Fibroblast of upper back skin (primary cell): ENCODE data around the gene APP.

Experiments
- DNase-seq: peaks from one replicate; pipeline ENCODE4 v3.0.0-alpha.2; 2013

The APP gene

DNA sequence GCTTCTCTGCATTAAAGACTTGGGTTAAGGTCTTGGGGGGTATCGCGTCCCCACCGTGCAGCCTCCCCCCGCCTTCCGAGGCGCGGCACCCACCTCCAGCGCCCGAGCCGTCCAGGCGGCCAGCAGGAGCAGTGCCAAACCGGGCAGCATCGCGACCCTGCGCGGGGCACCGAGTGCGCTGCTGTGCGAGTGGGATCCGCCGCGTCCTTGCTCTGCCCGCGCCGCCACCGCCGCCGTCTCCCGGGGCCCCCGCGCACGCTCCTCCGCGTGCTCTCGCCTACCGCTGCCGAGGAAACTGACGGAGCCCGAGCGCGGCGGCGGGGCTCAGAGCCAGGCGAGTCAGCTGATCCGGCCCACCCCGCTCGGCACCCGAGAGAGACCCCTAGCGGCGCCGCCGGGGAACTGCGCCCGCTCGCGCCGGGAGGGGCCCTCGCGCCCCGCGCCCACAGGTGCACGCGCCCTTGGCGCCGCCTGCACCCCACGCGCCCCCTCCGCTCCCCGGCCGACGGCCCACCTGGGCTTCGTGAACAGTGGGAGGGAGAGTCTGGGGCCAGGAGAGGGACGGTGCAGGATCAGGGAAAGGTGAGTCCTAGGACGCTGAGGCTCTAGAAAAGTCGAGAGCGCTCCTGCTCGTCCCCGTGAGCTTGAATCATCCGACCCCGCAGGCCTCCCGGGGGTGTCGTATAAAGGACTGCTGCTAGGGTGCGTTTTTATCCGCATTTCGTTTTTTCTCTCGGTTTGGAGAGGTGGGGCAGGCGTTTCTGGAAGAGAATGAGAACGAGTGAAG lies at the start of gene APP:
Gene APP (minus strand): TSS at position 300 of the 787 bp plus-strand sequence. CDS start 150 bp downstream, at position 150.
- DNase-seq = peak; percentile 74

DNA sequence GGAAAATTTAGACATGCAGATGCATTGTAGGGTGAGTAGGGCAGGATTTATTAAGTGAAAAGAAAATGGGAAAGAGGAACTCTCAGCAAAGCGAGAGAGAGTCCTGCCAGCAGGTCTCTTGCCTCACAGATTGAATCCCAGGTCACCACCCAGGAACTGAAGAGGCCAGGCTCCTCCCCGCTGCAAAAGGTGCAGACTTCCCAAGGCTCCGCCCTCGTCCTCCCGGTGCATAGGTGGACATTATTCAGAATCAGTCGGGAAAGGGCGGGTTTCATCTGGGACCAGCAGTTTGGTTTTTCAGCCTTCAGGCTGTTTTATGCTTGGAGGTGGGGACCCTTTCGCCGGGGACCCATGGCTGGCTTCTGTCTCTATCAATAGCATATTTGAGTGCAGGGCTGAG lies 41.6 kb upstream of the APP start:
- DNase-seq = no peak

DNA sequence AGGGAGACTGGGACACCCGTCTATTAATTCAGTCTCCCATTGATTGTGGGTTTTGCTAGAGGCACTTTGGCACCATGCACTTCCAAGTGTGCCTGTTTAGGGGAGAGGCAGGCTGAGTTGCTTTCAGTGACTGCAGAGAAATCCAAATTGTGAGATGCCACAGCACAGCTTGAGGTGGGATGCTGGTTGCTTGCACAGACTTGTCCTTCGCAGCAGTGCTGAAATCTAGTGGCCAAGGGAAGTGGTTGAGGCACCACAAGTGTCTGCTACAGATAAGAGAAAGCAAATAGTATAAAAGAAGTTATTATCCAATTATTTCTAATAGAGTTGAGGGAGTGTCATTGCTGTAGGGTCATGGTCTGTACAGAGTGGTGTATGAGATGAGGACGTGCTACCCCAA lies 40.0 kb upstream of the APP start:
- DNase-seq = no peak

DNA sequence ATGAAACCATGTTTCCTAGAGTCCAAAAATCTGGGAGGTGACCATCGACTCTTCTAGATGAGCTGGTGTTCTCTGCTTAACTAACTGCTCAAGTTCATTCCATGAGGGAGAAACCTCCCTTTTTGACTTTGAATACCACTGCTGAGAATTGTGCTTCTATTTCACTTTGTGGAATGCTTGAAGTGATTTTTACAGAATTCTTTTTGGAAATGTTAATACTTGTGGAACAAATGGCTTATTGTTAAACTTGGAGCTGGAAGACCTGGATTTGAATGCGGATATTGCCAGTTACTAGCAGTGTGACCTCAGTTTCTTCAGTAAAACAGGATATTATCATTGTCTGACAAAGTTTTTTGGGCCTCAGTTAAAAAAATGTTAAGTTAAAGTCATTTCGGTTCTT lies 36.5 kb upstream of the APP start:
- DNase-seq = no peak

DNA sequence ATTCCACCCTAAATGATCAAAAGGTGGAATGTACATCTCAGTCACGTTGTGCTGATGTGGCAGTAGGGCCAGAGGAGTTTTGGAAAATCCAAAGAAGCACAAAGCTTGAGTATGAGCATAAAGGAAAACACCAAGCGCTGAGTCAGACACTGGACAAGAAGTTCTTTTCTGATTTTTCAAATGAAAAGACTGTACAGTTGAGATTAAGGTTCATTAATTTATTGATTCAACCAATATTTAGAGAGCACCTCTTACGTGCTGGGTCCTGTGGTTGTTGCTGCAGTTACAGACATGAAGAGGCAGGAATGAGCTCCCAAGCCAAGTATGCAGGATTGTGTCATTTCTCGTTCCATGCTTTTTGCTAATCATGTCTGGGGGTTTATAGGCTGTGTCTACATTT lies 28.9 kb upstream of the APP start:
- peak; percentile 81 for DNase-seq

DNA sequence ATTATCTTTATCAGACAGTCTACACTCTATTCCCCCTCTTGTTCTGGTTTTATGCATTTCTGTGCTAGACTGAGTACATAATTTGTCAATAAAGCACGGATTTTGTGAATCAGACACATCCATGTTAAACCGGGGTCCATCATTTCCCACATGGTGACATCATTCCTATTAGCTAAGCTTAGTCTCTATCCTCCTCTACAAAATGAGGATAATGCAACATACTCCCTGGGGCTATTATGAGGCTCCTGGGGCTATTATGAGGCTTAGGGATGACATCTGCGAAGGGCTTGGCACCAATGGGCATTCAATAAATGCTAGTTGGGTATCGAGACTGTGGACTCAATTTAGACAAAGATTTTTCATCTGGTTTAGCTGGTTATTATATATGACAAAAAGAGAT lies 25.1 kb upstream of the APP start:
- no peak for DNase-seq

DNA sequence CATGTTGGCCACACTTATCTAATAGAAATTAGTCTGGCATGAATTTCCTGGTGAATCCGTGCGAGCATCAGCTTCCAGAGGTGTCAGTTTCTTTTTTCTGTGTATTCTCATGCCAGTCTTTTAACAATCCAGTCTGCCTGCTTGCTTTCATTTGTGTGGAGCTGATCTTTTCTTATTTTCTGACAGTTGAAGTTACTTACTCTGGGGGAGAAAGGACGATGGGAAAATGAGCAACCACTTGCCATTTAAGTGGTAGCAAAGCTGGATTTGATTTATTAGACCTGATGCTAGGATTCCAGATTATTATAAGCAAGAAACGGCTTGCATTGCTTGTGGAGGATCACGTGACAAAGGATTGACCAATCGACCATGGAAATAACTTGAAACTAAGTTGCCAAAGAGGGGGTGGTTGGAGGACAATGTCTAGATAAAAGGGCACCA lies 24.3 kb upstream of the APP start:
- DNase-seq = peak; percentile 67

DNA sequence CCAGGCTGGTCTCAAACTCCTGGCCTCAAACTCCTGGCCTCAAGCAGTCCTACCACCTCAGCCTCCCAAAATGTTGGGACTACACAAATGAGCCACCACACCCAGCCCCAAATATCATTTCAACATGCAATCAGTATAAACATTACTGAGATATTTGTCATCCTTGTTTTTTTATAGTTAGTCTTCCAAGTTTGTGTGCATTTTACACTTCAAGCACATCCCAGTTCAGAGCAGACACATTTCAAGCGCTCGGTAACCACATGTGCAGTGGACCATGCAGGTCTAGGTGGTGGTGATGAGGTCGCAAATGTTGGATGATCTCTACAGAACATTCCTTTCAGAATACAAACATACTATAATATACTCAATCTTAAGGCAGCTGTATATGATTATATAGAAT lies 23.8 kb upstream of the APP start:
- DNase-seq = no peak

DNA sequence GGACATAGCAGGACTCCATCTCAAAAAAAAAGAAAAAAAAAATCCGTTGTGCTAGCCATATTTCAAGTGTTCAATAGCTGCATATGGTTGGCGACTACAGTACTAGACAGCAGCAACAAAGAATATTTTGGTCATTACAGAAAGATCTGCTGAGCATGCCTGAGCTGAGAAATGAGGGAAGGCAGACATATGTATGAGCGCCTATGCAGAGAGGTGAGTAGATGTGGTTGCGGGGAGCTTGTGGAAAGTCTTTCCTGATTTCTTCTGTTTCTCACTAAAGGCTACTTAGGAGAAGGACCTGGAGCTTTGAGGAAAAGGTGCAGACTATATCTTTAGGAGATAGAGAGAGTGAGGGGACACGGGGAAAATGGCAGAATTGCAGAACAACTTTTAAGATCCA lies 21.0 kb upstream of the APP start:
- no peak for DNase-seq

DNA sequence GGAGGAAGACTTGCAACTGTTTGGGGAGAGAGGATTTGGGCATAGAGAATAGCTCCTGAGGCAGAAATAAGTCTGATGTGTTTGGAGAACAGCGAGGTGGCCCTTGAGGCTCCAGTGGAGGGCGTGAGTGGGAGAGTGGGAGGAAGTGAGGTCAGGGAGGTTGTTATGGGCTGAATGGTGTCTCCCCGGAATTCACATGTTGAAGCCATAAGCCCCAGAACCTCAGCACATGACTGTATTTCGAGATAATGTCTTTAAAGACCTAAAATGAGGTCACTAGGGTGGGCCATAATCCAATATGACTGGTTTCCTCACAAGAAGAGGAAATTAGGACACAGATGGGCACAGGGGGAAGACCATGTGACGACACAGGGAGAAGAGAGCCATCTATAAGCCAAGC lies 17.9 kb upstream of the APP start:
- no peak for DNase-seq

DNA sequence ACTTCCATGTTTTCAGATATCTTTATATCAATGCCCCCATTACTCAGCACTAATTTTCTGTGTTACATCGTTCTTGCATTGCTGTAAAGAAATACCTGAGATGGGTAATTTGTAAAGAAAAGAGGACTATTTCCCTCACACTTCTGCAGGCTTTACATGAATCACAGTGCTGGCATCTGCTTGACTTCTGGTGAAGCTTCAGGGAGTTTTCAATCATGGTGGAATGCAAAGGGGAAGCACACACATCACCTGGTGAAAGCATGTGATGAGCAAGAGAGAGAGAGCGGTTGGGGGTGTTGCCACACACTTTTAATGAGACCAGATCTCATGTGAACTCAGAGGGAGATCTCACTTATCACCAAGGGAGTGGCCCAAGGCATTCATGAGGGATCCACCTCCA lies 14.9 kb upstream of the APP start:
- DNase-seq = peak; percentile 9

DNA sequence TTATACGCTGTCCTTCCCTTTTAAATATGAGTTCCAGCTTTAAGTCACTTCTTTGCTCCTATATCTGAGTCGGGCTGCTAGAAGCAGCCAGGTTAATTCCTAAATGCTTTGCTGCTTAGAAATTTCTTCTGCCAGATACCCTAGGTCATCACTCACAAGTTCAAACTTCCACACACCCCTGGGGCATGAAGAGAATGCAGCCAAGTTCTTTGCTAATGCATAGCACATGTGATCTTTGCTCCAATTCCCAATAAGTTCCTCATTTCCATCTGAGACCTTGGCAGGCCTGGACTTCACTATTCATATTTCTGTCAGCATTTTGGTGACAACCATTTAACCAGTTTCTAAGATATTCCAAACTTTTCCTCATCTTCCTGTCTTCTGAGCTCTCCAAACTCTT lies 14.5 kb upstream of the APP start:
- DNase-seq = peak; percentile 30

DNA sequence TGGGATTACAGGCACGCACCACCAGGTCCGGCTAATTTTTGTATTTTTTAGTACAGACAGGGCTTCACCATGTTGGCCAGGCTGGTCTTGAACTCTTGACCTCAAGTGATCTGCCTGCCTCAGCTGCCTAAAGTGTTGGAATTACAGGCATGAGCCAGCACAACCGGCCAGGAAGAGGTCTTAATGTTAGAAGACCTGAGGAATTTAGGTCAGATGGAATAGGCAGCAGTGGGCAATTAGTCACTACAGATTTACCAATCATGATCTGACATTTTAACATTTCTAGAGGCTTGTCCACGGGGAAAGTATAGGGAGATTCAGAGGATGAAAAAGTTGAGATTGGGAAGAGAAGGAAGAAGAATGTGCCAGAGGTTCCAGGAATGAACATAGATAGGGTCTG lies 8.9 kb upstream of the APP start:
- DNase-seq = peak; percentile 13

DNA sequence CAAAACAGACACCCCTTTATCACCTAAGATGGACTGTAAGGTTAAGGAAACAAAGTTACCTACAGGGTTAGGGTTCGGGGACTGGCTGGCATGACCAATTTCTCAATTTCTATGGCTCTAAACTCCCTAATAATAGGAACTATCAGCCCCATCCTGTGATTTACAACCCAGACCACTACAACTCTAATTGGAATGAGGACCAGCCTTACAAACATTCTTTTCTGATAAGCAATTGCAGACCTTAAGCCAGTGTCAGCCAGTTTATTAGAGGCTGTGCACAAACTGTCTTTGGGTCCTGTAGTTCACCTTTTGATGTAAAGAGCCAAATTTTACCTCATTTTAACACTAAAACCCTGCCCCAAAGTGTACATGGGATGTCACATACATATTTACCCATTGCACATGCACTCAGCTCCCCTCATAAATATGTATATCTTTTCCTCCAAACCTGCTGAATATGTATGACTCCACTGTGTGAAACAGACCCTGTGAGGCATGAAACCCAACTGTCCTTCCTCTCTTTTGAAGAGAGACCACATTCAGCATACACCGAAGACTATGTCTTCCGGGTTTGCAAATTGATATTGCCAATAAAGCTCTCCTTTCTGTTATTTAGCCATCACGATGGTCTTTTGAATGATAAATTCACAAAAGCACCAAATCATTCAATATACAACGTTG lies 7.3 kb upstream of the APP start:
- peak; percentile 24 for DNase-seq

DNA sequence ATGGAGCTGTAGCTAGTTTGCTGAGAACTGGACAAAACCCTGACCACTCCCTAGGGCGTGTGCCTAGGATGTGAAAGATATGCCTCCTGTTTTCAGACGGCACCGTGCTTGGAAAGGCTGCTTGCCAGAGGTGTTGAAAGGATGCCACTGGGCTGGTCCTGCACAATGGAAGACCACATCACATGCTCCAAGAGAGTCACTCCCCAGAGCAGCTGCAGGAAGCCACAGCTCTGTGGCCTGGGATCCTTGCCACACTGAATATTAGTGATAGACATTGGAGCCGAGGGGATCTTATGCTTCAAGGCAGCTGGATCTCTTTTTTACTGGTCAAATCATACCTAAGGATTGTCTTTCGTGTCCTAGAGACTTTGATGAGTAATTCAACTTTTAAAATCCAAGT lies 6.6 kb upstream of the APP start:
- DNase-seq = peak; percentile 44

DNA sequence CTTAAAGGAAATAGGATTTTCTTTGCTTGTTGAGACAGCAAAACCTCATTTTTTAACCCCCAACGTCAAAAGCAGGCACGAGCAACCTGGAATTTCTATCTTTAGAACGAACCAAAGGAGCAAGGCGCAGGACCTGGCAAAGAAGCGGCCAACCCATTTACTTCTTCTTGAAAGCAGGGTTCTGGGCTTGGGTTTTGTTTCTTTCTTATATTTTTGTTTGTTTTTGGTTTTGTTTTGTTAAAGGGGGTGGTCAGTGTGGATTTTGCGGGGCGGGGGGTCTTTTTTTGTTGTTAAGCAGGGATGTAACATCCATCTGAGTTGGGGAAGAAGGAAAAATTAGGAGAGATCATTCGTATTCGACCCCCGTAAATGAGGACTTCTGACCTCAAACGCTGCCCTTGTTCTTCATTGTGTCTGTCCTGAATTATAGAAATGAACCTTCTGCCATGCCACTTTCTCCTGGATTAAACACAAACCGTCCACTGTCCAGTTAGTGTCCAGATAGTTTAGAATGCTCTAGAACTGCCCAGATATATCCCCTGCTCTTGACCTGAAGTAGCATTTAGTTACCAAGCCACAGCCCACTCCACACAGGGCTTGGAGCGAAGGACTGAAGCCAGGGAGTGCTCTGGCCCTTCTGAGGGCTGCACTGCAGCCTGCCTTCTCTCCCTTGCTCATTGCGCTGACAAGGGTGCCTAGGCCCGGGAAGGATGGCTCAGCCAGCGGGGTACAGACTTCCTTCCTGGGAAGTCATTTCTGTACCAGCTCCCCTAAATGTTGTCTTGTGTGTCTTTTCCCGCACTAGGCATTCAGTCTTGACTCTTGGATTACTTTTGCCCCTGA lies 909 bp upstream of the APP start:
- DNase-seq = no peak

DNA sequence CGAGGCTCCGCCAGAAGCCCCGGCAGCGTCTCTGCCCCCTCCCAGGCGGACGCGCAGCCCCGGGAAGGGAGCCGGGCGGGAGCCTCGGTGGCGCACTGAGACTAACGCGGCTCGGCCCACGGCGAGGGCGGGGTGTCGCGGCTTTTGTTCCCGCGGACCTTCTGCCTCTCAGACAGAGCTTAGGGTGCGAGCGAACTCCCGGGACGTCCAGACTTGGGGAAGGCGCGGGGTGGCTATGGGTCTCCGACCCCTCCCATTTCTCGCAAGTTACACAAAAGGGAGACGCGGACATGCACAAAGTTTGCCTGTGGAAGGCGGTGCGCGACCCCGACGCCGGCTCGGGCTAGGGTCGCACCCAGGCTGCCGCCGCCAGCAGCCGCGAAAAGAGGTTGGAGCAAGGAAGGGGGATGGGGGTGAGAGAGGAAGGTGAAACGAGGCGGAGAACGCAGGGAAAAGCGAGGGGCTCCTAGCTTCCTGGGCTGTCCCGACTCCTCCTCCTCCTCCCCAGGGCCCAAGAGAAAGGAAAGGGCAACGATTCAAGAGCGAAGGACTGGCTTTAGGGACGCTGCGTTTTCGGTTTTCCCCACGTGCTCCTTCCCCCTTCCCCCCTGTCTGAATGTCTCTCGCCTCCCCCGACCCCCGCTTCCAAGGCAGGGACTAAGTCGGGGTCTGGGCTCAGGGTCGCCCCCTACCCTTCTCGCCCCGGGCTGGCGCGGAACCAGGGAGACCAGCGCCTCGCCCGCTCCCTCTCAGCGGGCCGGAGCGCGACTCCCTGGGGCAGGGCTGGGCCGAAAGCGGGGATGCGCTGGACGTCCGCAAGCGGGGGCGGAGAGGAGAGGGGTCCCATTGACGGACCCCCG lies 729 bp downstream of the APP start:
- DNase-seq = peak; percentile 70

DNA sequence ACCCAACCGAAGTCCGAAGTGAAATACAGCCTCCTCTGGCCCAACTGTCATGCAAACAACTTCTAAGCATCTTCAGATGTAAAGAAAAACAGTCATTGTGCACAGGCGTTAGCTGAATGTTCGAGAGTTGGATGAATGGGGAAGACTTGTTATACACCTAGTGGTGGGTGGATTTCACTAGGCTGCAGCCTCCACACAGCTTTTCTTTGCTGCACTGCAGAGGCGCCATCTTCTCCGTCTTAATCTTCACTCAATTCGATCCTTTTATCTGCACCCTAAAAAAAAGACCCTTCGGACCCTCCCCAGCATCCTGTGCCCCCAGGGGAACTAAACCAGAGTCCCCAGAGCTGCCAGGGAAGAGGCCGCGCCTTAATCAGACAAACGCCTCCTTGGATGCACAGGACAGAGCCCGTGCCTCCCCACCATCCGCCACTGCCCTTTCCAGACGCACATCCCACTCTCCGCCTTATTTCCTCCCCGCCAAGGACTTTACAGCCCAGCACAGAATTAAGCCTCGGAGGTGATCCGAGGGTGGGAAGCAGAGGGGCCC lies 1.4 kb downstream of the APP start:
- peak; percentile 61 for DNase-seq

DNA sequence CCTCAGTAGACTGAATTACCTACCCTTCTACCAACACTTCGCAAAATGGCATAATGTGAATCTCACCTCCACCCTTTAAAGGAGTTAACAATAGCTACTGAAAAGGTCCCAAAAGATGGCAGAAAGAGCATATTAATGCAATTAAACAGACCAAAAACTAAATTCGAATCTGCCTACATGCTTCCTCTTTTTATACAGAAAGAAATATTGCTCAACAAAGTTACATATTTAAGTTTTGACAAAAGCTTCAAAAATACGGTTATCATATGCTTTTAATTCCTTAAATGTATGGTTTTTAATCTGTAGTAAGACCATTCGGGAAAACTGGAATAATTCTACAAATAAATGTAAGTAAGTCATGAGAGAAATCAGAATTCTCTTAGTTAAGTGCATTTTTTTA lies 2.2 kb downstream of the APP start:
- DNase-seq = no peak

DNA sequence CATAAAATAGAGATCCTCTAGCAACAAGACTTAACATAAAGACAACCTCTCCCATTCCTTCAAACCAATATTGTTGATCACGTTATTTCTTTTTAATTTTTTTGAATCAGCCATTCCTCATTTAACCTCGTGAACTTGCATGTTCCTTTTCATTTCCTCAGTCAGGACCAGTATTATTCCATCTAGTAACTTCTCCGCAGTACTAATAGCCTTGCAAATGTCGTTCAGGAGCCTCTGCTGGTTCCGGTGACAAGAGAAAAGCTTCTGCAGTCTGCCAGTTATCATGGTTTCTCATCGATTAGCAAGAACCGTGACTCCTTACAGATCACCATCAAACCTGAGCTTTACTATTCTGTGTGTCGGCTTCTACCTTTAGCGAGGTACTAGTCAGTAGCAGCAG lies 3.0 kb downstream of the APP start:
- DNase-seq = no peak

DNA sequence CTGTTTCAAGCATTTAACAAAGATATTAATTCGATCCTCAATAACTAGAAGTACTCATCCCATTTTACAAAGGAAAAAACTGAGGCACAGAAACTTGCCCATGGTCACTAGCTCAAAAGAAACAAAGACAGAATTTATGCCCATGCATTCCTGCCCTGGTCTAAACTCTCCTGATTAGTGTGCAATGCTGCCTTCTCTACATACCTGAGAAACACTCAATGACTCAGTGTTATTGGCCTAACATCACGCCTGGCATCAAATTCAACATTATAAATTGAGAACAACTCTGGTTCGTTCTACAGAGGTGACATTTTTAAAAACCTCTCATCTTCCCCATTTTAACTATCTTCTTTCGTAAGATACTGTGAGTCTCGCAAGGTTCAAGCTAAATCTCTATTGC lies 5.2 kb downstream of the APP start:
- DNase-seq = no peak

DNA sequence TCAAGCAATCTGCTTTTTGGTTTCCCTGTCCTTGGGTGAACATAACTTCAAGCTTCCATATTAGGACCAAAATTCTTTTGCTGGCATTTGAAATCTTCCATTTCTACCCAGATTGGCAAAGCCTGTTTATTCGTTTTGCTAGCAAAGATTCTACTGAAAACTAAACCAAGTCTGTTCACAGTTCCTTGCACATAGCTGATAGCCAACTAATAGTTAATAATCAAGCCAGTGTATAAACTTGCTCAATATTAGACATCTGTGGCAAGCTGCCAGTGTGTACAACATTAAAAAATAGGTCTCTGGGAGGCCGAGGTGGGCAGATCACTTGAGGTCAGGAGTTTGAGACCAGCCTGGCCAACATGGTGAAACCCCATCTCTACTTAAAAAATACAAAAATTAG lies 6.3 kb downstream of the APP start:
- no peak for DNase-seq
